Aorta (tissue), 5 donors: ENCODE results near the gene PCDHB14. TPM values are rescaled to one million over a fixed set of nuclear protein-coding genes. Genes with fewer than 3 reads are reported as not detected.
A peak's percentile ranks its signal among the peaks of the same experiment; 100 is the strongest.
"Not testable (repeated sequence)": the region's sequence is repeated elsewhere in the genome, so short reads cannot be mapped to it uniquely, and the experiment has no call there.

ENCODE experiments used
- ATAC-seq: fragments of 200-7000 bp; cut with Tn5 transposase; one replicate; pipeline ENCODE4 v1.9.1; 2022; ENCODE audit warnings: moderate library complexity; ENCODE audit not compliant: low FRiP score
- DNase-seq, 2 donors: peaks; one replicate each; pipeline ENCODE4 v3.0.0-alpha.2; 2020
- H3K27ac ChIP-seq, 2 donors: one replicate each; pipeline ENCODE4 v1.5.1; 2013; ENCODE audit warnings: low read length in 2 of 2, mild to moderate bottlenecking in 2 of 2, moderate library complexity in 2 of 2, control low read depth in 1 of 2, inconsistent platforms in 1 of 2, low read depth in 1 of 2
- H3K27me3 ChIP-seq, 2 donors: one replicate each; pipeline ENCODE4 v1.6.1; 2013; ENCODE audit warnings: control low read depth in 1 of 2, low read length in 1 of 2, mild to moderate bottlenecking in 1 of 2, moderate library complexity in 1 of 2; ENCODE audit not compliant: insufficient read depth in 2 of 2, control insufficient read depth in 1 of 2
- H3K36me3 ChIP-seq, 2 donors: one replicate each; pipeline ENCODE4 v1.6.1; 2013; ENCODE audit warnings: control low read depth in 1 of 2, low read length in 1 of 2, mild to moderate bottlenecking in 1 of 2; ENCODE audit not compliant: insufficient read depth in 2 of 2, control insufficient read depth in 1 of 2
- H3K4me1 ChIP-seq, 2 donors: one replicate each; pipeline ENCODE4 v1.6.1; 2013; ENCODE audit warnings: low read length in 2 of 2, control low read depth in 1 of 2, mild to moderate bottlenecking in 1 of 2, moderate library complexity in 1 of 2; ENCODE audit not compliant: insufficient read depth in 2 of 2, control insufficient read depth in 1 of 2
- H3K4me3 ChIP-seq, 2 donors: one replicate each; pipeline ENCODE4 v1.5.1; 2013; ENCODE audit warnings: low read length in 2 of 2, control low read depth in 1 of 2, mild to moderate bottlenecking in 1 of 2
- H3K9me3 ChIP-seq: one replicate; pipeline ENCODE4 v1.6.1; 2013; ENCODE audit warnings: mild to moderate bottlenecking, low read length; ENCODE audit not compliant: control insufficient read depth
- WGBS, 2 donors: extraction: QIAGEN DNeasy Blood & Tissue Kit; methylation state at CpG; one replicate each; pipeline ENCODE4 v1.1.7; 2013; 5-methylcytosine and 5-hydroxymethylcytosine counted together
- intact Hi-C, 2 donors: fragments of 100-400 bp; cut with DNase I; formaldehyde crosslinking; loops; one replicate each; pipeline versions ENCODE4 v1.14.2 to v1.15.0; 2022
- polyA plus RNA-seq, 2 donors: library from polyadenylated mRNA; stranded (reverse); fragments of 200-250 nt; gene quantifications; one replicate each; pipeline ENCODE4 v1.2.3, GENCODE V29; 2013
- total RNA-seq, 2 donors: library from RNA; stranded (reverse); fragmentation: NEBNext Ultra II Directional; extraction: Animal tissue kit (Norgen Biotek cat#: 25700); gene quantifications; one replicate each; pipeline ENCODE4 v1.2.1, GENCODE V29; 2021
- donor health status: healthy with polysubstance abuse.
- donor health status: Bipolar disorder and iron deficiency.
- donor health status: DM: no; HTN: no; CAD: no.
- donor health status: DM: no; HTN: no; CAD: no.
- donor health status: DM: yes; HTN: yes; CAD: no.

Gene PCDHB14
- total and polyA plus RNA-seq, 4 donors = 1.0 to 10.1 (median 6.2) TPM

DNA sequence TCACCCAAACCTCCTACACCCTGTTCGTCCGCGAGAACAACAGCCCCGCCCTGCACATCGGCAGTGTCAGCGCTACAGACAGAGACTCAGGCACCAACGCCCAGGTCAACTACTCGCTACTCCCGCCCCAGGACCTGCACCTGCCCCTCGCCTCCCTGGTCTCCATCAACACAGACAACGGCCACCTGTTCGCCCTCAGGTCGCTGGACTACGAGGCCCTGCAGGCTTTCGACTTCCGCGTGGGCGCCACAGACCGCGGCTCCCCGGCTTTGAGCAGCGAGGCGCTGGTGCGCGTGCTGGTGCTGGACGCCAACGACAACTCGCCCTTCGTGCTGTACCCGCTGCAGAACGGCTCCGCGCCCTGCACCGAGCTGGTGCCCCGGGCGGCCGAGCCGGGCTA, 22.0 kb upstream of the PCDHB14 start:
- intact Hi-C loops = not testable (repeated sequence)

GRCh38 chr5:141201646-141202045, 21.5 kb upstream of the PCDHB14 start:
- 21 to 28% methylated on average over 25 to 32 of the region's 35 CpGs for WGBS, 2 donors
- H3K4me3 ChIP-seq, intact Hi-C loops, H3K27me3 ChIP-seq, H3K36me3 ChIP-seq, H3K4me1 ChIP-seq, ATAC-seq, H3K27ac ChIP-seq, DNase-seq: not testable (repeated sequence)
- peaks cover 26% of the 10 kb centered on the region for H3K9me3 ChIP-seq

More for the DNA sequence above, 22.0 kb upstream of the PCDHB14 start:
- not testable (repeated sequence) for H3K36me3 ChIP-seq, H3K4me3 ChIP-seq, DNase-seq, H3K27ac ChIP-seq, H3K4me1 ChIP-seq, ATAC-seq, H3K27me3 ChIP-seq
- H3K9me3 ChIP-seq = peaks cover 26% of the 10 kb centered on the region
- 16 to 29% methylated on average over 17 to 28 of the region's 38 CpGs for whole genome bisulfite sequencing, 2 donors

DNA sequence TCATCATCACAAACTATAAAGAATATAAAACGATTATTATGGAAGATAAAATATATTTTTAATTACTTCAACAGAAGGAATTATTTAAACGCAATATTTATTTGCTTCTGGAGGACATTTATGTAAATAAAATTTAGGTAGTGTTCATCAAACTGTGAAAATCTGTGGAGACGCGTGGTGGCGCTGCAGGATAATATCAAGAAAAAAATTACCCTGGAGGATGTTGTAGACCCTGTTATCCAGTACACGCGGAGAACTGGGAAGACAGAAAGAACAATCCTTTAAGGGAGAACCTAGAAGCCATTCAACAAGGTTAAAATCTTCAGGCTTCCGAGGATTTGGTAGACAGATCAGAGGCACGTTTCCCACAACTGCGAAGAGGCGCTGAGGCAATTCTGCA, 14.7 kb upstream of the PCDHB14 start, which contains the start of gene PCDHB12:
PCDHB12 (plus strand) TSS at position 242 of the 400 bp plus-strand sequence. CDS start 189 bp downstream, outside the sequence.
- 14 to 18% methylated on average over 11 of the region's 11 CpGs for WGBS, 2 donors
- no peaks in the 10 kb centered on the region for H3K36me3 ChIP-seq
- intact Hi-C loops = no loop called here
- H3K4me1 ChIP-seq = no peaks in the 10 kb centered on the region
- H3K27ac ChIP-seq = no peak within 1 kb of the TSS
- no peaks in the 10 kb centered on the region for H3K27me3 ChIP-seq
- peaks cover 15% of the 10 kb centered on the region for H3K9me3 ChIP-seq
- DNase-seq = no peak
- no peak for ATAC-seq
- H3K4me3 ChIP-seq = peak within 1 kb of the TSS in 1 of 2 donors; percentile 28

GRCh38 chr5:141210281-141210680, 12.9 kb upstream of the PCDHB14 start:
- DNase-seq, ATAC-seq, H3K27me3 ChIP-seq, H3K36me3 ChIP-seq, intact Hi-C loops, H3K27ac ChIP-seq, H3K4me3 ChIP-seq, H3K4me1 ChIP-seq: not testable (repeated sequence)
- WGBS, 2 donors = 24 to 33% methylated on average over 30 to 39 of the region's 39 CpGs
- peaks cover 16% of the 10 kb centered on the region for H3K9me3 ChIP-seq

DNA sequence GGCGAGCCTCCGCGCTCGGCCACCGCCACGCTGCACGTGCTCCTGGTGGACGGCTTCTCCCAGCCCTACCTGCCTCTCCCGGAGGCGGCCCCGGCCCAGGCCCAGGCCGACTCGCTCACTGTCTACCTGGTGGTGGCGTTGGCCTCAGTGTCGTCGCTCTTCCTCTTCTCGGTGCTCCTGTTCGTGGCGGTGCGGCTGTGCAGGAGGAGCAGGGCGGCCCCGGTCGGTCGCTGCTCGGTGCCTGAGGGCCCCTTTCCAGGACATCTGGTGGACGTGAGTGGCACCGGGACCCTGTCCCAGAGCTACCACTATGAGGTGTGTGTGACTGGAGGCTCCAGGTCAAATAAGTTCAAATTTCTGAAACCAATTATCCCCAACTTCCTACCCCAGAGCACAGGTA, 12.3 kb upstream of the PCDHB14 start:
- H3K4me1 ChIP-seq, H3K27me3 ChIP-seq, intact Hi-C loops, DNase-seq, H3K36me3 ChIP-seq, ATAC-seq, H3K27ac ChIP-seq, H3K4me3 ChIP-seq: not testable (repeated sequence)
- H3K9me3 ChIP-seq = peaks cover 15% of the 10 kb centered on the region
- 18 to 26% methylated on average over 19 to 26 of the region's 27 CpGs for WGBS, 2 donors

DNA sequence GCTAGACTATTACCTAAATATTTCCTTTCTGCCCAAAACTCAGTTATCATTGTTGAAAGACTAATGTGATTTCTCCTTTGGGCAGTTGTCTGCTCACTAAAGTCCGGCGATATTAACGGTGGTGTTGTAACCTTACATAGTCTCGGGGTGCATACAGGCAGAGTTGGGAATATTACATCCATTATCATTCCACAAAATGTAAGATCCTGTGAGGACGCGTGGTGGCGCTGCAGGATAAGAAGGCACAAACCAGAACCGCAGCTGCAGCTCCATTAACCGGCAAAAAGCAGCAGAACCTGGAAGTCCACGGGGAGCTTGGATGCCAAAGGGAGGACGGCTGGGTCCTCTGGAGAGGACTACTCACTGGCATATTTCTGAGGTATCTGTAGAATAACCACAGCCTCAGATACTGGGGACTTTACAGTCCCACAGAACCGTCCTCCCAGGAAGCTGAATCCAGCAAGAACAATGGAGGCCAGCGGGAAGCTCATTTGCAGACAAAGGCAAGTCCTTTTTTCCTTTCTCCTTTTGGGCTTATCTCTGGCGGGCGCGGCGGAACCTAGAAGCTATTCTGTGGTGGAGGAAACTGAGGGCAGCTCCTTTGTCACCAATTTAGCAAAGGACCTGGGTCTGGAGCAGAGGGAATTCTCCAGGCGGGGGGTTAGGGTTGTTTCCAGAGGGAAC, 9.3 kb upstream of the PCDHB14 start, which contains the start of gene PCDHB13:
PCDHB13 (plus strand) TSS at position 264 of the 684 bp plus-strand sequence; CDS start at position 469, 205 bp downstream.
- ATAC-seq, intact Hi-C loops: not testable (repeated sequence)

GRCh38 chr5:141214583-141214982, 8.6 kb upstream of the PCDHB14 start:
- intact Hi-C loops, H3K27ac ChIP-seq, H3K27me3 ChIP-seq, DNase-seq, H3K4me1 ChIP-seq, H3K4me3 ChIP-seq, H3K36me3 ChIP-seq: not testable (repeated sequence)
- H3K9me3 ChIP-seq = peaks cover 19% of the 10 kb centered on the region
- 50 to 52% methylated on average over 9 to 11 of the region's 12 CpGs for WGBS, 2 donors
- peak; percentile 7 for ATAC-seq

More for the DNA sequence above, 9.3 kb upstream of the PCDHB14 start, which contains the start of gene PCDHB13:
- H3K4me1 ChIP-seq, H3K27me3 ChIP-seq, DNase-seq, H3K4me3 ChIP-seq, H3K27ac ChIP-seq, H3K36me3 ChIP-seq: not testable (repeated sequence)
- peaks cover 20% of the 10 kb centered on the region for H3K9me3 ChIP-seq
- WGBS, 2 donors = 8 to 10% methylated on average over 11 to 15 of the region's 18 CpGs

DNA sequence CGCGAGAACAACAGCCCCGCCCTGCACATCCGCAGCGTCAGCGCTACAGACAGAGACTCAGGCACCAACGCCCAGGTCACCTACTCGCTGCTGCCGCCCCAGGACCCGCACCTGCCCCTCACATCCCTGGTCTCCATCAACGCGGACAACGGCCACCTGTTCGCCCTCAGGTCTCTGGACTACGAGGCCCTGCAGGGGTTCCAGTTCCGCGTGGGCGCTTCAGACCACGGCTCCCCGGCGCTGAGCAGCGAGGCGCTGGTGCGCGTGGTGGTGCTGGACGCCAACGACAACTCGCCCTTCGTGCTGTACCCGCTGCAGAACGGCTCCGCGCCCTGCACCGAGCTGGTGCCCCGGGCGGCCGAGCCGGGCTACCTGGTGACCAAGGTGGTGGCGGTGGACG, 7.6 kb upstream of the PCDHB14 start:
- H3K36me3 ChIP-seq, H3K4me1 ChIP-seq, intact Hi-C loops, H3K4me3 ChIP-seq, H3K27ac ChIP-seq, H3K27me3 ChIP-seq, ATAC-seq, DNase-seq: not testable (repeated sequence)
- whole genome bisulfite sequencing, 2 donors = 26 to 29% methylated on average over 27 to 37 of the region's 40 CpGs
- H3K9me3 ChIP-seq = peaks cover 14% of the 10 kb centered on the region

GRCh38 chr5:141216035-141216434, 7.1 kb upstream of the PCDHB14 start:
- intact Hi-C loops, H3K27me3 ChIP-seq, H3K36me3 ChIP-seq, H3K27ac ChIP-seq, H3K4me3 ChIP-seq, H3K4me1 ChIP-seq, ATAC-seq, DNase-seq: not testable (repeated sequence)
- 27 to 30% methylated on average over 9 to 23 of the region's 26 CpGs for WGBS, 2 donors
- H3K9me3 ChIP-seq = peaks cover 14% of the 10 kb centered on the region
